Renal cortical epithelial cell (primary cell): ENCODE measurements around the gene HIGD1A. TPM values are rescaled to one million over a fixed set of nuclear protein-coding genes. Genes with fewer than 3 reads are reported as not detected.

Experiments used
- DNase-seq: peaks from one replicate; pipeline ENCODE4 v3.0.0-alpha.2; 2011; ENCODE audit warnings: low read depth
- total RNA-seq: library from RNA; depleted of rRNA; stranded (reverse); fragments of >200 nt; gene quantifications from 2 replicates; pipeline ENCODE4 v1.2.3, GENCODE V29; 2014

HIGD1A gene
- total RNA-seq, 1 donor from 2014 or later, result 367 TPM

DNA sequence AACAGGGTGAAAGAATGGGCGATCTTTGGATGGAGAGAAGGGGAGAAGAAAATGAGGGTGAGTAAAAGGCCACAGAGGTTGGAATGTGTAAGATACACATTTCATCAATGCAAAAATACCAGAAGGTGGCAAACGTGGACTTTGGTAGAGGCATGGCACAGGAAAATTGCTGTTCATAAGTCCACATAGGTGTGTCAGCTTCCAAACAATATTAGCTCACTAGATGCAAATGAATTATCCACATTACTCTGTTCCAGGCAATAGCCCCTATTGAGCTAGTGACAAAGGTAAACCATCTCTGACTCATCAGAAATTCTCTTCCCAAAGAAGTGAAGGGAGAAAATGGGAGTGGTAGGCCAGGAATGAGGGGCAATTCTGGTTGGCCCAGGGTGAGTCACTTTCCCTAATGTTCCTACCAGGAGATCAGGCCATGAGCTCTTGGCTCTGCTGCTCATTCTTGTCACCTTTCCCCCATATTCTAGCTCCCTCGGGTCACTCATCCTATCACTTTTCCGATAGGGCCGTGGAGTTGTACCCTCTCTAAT, 24.9 kb upstream of the HIGD1A start:
- peak; percentile 68 for DNase-seq

DNA sequence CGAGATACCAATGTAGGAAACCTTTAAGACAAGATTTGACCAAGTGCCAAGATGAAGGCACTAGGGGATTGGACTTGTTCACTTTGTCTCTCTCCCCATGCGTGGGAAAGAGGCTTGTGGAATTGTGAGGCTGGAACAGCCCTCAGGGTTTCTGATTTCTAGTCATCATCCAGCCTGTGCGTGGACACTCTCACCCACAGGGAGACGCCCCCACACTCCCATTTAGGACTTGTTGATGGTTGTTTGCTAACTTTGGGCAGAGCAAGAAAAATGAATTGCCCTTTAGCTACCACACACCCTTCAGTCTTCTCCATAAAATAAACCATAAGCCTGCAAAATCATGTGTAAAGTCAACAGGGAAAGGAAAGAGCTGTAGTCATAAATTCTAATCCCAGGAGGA, 23.4 kb upstream of the HIGD1A start:
- peak; percentile 50 for DNase-seq

DNA sequence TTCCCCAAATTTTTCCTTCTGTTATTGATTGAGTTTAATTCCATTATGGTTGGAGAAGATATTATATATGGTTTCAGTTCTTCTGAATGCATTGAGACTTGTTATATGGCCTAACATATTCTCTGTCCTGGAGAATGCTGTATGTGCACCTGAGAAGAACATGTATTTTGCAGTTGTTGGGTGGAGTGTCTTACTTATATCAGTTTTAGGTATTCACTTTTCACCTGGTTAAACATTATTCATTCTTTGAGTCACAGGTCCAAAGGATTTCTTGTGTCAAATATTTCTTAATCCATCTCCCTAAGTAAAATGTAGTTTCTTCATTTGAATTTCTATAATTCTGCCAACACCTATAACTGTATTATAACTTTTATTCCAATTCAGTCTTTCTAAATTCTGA, 22.7 kb upstream of the HIGD1A start:
- peak; percentile 56 for DNase-seq

DNA sequence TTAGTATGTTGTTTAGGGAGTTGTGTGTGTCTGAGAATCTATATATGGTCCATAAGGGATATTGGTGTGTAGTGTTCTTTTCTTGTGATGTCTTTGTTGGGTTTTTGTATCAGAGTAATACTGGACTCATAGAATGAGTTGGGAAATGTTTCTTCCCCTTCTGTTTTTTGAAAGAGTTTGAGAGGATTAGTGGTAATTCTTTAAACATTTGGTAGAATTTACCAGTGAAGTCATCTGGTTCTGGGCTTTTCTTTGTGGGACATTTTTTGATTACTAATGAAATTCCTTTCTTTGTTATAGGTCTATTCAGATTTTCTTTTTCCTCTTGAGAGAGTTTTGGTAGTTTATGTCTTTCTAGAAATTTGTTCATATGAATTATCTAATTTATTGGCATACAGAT, 21.9 kb upstream of the HIGD1A start:
- no peak for DNase-seq

DNA sequence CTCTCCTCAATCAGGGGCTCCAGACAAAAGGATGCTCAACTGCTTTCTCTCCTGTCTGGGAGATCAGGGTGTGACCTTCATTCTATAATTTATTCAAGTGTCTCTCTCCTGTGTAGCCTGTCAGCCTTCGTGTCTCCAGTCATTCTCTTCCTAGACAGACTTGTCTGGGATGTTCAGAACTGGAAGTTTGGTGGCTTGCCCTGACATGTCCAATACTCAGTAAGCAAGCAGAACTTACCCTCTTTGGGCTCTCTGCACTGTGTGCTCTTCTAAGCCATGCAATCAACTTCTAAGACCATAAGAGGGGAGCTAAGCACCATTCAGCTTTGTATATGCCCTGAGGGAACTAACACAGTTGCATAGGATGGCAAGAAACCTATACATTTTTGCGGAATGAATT, 19.1 kb upstream of the HIGD1A start:
- DNase-seq, result no peak

DNA sequence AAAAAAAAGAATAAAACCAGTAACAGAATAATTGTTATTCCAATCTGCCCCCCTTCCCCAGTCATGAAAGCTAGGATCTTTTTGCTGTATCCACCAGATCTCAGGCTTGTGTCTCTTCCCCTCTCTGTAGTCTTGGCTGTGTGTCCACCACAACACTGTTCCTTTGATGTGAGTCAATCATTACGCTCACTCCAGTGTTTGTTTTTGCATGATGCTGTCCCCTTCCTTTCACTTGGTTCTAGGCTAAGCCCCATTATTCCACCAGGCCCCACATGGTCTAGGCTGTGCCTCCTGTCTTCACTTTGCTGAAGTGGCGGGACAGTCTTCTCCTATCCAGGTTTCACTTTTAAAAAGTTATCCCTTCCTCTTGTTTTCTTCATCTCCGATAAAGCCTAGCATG, 18.5 kb upstream of the HIGD1A start:
- no peak for DNase-seq

DNA sequence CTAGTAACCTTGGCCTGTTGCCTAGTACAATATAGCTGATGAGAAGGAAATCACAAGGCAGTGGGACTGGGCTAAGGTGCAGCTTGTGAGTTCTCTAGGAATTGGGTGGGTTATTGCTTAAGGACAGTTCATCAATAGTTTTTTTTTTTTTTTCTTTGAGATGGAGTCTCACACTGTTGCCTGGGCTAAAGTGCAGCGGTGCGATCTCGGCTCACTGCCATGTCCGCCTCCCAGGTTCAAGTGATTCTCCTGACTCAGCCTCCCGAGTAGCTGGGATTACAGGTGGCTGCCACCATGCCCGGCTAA, 16.4 kb upstream of the HIGD1A start:
- DNase-seq, result no peak

DNA sequence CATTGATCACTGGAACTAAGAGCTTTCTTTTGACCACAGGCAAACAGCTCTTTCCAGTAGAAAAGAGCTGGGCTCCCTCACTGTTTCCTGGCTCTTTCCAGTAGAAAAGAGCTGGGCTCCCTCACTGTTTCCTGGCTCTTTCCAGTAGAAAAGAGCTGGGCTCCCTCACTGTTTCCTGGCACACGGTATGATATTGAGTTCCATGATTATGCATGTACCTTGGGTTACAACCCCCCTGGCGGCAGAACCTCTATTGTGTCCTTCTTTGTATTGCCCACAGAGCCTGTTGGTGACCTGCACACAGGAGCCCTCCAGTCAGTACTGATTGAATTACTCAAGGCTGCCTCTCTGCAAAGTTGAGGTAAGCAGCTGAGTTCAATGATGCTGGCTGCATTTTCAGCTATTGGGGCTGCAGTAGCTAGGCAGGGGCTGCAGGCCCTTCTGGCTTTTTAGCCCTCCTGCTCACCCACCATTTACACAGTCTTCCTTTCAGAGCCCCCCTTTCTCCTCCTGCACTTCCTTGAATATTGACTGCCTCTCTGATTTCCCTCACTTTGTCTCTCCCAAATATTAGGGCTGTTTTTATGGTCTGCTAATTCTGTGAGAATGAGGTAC, 15.2 kb upstream of the HIGD1A start:
- no peak for DNase-seq

DNA sequence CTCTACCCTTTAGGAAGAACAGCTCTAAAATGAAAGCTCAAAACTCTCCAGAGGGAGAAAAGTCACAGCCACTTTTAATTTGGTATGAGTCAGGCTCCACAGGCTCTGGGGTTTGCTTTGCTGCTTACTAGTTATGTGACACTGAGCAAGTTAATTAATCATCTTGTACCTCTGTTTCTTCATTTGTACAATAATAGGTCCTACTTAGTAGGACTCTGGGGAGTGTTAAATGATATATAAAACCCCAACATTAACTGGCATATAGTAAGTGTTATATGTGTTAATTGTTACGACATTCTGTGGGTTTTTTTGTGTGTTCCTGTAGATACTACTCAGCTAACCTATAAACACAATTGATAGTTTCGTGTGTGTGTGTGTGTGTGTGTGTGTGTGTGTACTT, 11.5 kb upstream of the HIGD1A start:
- peak; percentile 87 for DNase-seq

DNA sequence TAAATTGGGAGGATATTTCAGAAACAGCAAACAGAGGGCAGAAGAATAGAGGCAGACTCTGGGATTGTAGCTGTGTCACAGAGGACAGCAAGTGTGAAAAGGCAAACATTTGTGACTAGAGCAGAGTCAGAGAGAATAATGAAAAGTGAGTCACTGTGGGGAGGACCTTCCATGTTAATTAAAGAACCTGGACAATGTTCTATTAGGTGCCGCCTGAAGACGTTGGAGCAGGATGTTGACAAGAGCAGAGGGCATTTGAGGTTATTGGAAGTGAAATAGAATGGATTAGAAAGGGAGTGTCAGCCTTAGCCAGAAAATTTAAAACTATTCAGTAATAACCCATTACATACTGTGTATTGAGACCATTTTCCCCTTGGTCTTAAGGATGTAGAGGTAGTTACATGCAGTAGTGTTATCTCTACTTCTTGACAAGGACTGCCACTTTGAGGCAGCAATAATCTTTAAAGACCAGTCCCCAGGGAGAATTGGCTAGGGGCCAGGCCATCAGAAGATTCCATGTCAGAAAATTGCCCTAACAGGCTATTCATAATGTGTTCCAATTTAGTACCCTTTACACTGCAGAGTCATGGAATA, 10.7 kb upstream of the HIGD1A start:
- peak; percentile 87 for DNase-seq

DNA sequence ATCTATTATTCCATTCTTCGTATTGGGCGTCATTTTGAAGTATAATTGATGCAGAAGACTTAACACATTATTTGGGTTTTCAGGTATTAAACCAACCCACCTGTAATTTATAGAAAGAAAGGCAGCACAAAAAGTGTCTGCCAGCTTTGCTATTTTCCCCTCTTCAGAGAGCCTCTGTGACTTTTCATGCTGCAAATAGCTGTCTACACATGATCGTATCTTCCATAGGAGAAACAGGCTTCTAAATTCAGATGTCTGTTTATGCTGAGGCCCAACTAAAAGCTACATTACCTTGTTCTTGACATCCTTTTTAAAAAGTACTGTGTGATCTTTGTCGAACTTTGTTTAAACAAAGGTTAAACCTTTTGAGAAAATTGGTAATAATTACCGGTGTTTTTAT, 10.0 kb upstream of the HIGD1A start:
- no peak for DNase-seq

DNA sequence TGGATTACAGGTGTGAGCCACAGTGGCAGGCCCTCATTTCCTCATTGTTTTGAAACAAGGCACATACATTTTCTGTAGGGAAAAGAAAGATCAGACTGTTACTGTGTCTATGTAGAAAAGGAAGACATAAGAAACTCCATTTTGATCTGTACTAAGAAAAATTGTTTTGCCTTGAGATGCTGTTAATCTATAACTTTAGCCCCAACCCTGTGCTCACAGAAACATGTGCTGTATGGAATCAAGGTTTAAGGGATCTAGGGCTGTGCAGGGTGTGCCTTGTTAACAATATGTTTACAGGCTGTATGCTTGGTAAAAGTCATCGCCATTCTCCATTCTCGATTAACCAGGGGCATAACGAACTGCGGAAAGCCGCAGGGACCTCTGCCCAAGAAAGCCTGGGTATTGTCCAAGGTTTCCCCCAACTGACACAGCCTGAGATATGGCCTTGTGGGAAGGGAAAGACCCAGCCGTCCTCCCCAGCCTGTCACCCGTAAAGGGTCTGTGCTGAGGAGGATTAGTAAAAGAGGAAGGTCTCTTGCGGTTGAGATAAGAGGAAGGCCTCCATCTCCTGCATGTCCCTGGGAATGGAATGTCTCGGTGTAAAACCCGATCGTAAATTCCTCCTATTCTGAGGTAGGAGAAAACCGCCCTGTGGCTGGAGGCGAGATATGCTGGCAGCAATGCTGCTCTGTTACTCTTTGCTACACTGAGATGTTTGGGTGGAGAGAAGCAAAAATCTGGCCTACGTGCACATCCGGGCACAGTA, 7.0 kb upstream of the HIGD1A start:
- DNase-seq, result peak; percentile 59

DNA sequence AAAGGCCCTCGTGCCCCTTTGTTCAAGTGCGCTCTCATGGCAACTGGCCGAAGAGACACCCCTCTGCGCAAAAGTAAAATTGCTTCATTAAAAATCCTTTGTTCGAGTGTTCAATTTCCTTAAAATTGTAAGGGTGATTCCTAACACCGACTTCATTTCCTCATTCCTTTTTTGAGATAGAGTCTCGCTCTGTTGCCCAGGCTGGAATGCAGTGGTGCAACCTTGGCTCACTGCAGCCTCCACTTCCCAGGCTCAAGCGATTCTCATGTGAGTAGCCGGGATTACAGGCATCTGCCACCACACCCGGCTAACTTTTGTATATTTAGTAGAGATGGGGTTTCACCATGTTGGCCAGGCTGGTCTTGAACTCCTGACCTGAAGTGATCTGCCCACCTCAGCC, 6.4 kb upstream of the HIGD1A start:
- peak; percentile 79 for DNase-seq

DNA sequence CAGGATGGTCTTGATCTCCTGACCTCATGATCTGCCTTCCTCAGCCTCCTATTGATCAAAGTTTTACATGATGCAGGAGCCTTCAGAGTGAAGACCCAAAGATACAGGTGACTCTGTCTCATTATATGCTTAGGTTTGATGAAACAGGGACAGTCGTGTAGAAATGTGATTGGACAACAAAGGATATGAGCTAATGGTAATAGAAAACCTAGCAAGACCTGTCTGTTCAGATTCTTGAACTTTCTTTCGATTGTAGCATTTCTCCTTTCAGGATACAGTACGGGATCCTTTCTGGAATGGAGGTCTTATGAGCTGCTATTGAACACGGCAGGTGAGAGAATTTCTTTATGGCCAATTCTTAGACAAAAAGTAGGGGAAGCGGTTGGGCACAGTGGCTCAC, 4.9 kb upstream of the HIGD1A start, which contains the start of gene ACKR2:
Gene ACKR2, plus strand, starts transcription at position 244 of the 400 bp plus-strand sequence. CDS start 55,058 bp downstream, outside the sequence.
- no peak for DNase-seq

DNA sequence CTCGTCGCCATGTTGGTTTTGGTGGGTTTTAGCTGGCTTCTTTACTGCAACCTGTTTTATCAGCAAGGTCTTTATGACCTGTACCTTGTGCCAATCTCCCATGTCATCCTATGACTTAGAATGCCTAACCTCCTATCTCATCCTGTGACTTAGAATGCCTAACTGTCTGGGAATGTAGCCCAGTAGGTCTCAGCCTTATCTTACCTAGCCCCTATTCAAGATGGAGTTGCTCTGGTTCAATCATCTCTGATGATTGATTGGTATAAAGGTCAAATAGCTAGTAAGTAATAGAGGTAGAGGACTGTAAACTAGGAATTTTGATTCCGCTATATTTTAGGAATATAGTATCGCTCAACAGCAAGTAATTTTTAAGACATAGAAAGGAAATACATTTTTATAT, 3.6 kb upstream of the HIGD1A start:
- DNase-seq, result no peak

DNA sequence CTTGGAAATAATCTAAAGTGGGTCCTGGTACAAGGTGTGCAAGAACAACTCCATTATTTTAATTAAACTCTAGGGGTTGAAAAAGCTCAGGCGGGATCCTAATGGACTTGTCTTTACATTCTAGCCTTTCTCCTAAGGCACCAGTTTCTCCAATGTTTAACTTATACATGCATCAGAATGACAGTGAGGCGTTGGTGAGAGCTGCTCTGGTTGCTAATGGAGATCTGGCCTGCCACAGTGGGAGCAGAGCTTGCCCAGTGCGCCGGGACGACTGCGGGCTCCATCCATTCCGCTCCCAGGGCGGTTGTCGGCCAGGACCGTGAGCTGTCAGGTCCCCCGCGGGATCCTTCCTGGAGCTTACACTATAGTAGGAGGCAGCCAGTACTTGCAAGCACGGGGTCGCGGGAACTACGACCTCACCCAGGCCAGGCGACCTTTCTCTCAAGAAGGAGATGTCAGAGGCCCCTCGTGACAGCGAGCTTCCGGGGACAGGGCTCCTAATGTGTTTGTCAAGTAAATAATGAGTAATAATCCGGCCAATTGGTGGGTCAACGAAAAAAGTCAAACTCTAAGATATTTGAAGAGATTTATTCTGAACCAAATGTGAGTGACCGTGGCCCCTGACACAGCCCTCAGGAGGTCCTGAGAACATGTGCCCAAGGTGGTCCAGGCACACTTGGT, 991 bp upstream of the HIGD1A start:
- no peak for DNase-seq

DNA sequence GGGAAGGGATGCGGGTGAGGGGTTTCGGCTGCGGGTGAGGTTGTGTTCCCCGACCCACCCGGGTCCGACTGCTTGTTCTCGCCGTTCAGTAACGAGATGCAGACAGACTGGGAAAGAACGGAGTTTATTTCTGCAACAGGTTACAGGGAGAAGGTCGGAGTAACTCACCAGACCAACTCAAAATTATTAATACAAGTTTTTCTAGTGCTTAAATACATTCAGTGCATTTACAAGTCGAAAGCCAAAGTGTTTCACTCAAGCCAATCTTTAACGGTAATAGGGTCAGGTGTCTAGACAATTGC, 492 bp upstream of the HIGD1A start:
- DNase-seq, result no peak

DNA sequence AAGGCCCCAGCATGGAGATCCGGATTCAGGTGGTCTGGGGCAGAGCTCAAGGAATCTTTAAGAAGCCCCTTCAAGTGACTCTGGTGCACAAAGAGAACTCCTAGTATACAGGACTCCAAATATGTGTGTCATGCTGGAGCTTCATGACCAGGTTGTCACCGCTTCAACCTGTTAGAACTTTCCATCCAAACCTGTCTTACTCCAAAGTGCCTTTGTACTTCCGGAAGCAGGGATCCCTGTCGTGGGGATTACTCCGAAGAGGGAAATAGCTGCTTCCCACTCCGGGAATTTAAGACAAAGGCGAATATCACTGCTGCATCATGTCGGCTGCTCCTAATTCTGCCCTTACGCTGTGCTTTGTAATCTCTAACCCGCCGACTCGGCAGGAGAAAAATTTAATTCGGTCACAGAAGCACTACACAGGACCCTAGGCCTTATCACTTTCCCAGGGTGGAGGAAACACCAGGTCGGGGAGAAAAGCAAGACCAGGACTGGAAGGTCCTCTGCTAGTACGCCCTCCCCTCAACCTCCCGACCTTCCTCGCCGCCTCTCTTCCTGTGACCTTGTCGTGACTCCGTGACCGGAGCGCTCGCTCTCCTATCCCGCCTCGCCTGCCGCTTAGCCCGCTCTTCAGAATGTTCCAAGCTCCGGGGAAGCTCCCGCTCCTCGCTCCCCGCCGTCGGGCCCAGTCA, 730 bp downstream of the HIGD1A start:
- DNase-seq, result no peak

DNA sequence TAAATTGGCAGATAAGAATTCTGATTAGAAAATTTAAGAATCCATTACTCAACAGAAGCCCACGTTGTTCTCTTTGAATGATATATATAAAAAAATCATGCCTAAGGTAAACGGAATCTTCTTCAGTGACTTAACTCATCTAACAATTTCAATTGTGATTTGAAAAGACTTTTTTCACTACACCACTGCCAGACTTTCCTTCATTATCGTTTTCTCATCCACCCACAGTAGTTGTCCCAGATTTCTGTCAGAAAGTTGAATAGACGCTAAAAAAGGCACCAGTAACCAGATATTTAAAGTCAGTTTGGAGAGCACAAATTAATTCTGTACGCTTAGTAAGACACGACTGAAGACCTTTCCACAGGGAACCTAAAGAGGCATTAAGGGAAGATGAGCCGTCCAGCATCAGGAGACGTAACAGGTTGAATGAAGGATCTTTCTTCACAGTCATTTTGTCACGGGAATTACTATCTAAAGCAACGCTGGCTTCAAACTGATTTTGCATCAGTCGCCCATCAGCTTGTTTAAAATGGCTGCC, 1.3 kb downstream of the HIGD1A start:
- no peak for DNase-seq

DNA sequence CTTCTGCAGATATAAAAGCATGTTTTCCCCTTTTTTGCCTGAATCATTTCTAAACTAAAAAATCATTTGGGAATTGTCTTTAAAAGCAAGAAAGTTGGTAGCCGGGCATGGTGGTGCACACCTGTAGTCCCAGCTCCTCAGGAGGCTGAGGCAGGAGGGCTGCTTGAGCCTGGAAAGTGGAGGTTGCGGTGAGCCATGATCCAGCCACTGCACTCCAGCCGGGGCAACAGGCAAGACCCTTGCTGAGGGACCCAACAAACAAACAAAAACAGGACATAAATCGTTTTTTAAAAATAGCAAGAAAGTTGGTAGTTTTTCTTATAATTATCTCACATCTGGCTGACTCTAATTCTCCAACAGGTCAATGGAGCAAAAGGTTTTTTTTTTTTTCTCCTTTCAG, 2.5 kb downstream of the HIGD1A start:
- DNase-seq, result no peak

DNA sequence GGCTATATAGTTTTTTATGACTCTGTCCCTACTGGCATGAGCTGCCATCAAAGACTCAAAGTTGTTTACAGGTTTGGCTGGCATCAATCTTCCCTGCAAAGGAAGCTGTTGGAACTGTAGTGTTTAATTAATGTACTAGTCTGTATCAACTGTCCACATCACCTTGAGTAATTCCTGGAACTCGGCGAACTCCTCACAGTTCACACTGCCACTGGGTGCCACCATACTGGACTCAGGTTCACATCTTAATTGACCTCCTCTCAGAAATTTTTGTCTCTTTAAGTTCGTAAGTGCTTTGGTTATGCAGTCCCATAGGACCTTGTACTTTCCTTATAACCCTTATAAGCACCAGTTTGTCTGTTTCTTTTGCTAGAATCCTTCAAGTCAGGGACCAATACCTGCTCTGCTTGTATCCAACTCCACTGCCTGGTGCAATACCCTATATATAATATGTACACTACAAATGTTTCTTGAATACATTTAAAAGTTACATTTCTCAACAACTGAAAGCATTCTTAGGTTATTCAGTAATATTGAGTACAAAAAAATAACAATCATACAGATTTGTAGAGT, 3.2 kb downstream of the HIGD1A start:
- no peak for DNase-seq

DNA sequence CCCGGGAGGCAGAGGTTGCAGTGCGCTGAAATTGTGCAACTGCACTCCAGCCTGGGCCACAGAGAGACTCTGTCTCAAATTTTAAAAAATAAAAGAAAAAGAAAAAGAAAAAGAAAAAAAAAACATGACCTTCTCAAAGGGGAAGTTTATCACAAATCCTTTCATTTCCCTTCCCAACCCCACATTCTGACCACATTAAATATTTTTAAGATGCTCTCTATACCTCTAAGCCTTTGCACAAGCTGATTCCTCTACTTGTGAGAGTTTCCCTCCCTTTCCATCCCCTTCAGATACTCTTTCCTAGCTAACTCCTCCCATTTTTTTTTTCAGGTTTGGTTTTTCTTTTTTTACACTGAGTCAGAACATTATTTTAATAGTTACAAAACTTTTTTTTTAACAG, 4.0 kb downstream of the HIGD1A start:
- DNase-seq, result no peak
